ENCODE results near the gene LRRC75A.
"Not testable (repeated sequence)": the region's sequence is repeated elsewhere in the genome, so short reads cannot be mapped to it uniquely, and the experiment has no call there.

LRRC75A gene

GRCh38 chr17:16472539-16472938 is 19.5 kb downstream of the LRRC75A start:
- DNase-seq (ENCODE audit: low read depth), result no peak

DNA sequence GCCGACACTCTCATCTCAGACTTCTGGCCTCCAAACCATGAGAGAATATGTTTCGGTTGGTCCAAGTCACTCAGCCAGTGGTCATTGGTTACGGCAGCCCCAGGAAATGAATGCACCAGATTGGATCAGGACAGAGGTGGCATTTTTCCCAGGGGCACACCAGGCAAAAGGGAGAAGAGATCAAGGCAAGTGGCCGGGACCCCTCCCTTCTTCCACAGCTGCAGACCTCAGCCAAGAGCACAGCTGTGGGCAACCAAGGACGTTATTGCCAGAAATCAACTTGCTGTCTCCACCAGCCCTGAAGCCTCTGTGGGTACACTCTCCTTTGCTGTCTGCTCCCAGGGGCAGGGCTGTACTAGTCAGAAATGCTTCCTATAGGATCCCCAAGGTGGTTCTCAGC is 20.7 kb downstream of the LRRC75A start:
- DNase-seq (ENCODE audit: low read depth), result no peak

DNA sequence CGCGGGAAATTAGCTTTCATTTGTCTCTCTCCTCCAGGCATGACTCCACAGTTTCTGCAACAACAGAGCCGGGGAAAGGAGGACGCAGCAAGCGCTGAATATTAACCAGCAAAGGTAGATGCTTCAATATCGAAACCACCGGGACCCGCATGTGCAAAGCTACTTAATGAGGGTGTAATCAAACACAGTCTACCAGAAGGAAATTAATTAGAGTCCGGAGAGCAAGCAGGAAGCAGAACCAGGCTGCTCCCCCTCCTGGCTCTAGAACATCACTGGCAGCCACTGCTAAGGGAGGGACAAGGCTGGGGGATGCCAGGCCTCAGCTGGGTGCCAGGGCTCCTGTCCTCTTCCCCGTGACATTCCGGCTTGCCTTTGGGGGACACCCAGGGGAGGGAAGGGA is 21.7 kb downstream of the LRRC75A start:
- DNase-seq (ENCODE audit: low read depth), result no peak

- DNase-seq (ENCODE audit: low read depth), result no peak
Observed at GRCh38 chr17:16468428-16468992, 23.5 kb downstream of the LRRC75A start.

- peak; percentile 27 for DNase-seq (ENCODE audit: low read depth)
Observed at GRCh38 chr17:16467886-16468285, 24.1 kb downstream of the LRRC75A start.

DNA sequence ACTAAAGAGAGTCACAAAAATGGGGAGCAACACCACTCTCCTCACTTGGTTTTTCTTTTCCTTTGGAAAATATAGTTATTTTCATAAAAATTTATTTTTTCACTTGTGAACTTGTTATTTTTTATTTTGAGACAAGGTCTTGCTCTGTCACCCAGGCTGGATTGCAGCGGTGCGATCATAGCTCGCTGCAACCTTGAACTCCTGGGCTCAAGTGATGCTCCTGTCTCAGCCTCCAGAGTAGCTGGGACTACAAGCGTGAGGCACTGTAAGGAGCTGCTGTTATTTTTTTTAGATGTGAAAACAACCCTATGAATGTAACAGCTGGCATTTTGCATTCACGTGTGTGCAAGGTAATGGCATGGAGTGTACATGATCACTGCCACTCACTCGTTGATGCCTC is 24.9 kb downstream of the LRRC75A start:
- DNase-seq (ENCODE audit: low read depth), result no peak

DNA sequence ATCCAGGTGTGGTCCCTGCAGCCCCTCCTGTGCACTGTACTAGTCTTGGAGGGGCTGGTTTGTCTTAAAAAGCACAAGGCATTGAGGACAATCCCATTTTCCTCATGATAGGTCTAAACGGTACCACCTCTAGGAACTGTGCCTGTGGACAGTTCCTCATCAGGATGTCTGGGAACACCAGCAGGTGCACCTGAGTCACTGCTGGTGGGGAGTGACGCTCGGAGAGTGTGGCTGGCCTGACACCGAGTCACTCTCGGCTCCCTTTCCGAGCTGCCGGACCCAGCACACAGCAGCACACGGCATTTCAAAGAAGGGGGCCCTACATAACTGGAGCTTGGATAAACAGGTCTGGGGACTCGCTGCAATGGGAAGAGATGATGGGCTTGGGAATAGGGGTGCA is 25.6 kb downstream of the LRRC75A start:
- DNase-seq (ENCODE audit: low read depth), result no peak

GRCh38 chr17:16465861-16466338 is 26.1 kb downstream of the LRRC75A start:
- DNase-seq (ENCODE audit: low read depth), result no peak

GRCh38 chr17:16465052-16465312 is 27.0 kb downstream of the LRRC75A start:
- no peak for DNase-seq (ENCODE audit: low read depth)

DNA sequence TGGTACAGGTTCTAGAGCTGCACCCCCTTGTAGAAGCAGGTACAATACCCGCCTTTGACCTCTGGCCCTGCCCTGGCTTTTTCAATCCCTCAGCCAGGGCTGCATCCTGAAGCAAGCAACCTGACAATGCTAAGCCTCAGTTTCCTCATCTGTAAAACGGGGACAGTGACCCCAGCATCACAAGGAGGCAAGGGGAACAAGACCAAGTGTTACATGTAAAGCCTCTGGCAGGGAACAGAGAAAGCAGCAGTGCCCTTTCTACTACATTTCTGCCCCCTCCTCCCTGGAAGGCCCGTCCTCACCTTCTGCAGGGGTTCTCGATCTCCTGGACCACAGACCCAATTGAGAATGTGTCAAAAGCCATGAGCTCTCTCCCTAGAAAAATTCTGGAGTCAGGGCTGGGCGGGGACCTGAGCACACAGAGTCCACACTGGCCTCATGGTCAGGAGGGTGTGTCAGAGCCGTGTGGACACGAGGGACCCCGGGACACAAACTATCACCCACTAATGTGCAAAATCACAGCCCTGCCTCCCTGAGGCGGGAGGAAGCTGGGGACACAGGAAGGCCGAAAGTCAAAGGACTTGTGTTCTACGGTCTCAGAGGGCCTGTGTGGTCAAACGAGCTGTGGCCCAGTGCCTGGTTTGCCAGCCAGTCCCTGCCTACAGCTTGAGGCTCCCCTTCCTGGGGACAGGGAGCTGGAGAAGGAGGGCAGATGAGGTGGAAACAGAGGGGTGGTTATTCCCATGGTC is 27.5 kb downstream of the LRRC75A start:
- DNase-seq (ENCODE audit: low read depth), result no peak

- DNase-seq (ENCODE audit: low read depth), result peak; percentile 88
Observed at GRCh38 chr17:16463358-16464302, 28.4 kb downstream of the LRRC75A start.

DNA sequence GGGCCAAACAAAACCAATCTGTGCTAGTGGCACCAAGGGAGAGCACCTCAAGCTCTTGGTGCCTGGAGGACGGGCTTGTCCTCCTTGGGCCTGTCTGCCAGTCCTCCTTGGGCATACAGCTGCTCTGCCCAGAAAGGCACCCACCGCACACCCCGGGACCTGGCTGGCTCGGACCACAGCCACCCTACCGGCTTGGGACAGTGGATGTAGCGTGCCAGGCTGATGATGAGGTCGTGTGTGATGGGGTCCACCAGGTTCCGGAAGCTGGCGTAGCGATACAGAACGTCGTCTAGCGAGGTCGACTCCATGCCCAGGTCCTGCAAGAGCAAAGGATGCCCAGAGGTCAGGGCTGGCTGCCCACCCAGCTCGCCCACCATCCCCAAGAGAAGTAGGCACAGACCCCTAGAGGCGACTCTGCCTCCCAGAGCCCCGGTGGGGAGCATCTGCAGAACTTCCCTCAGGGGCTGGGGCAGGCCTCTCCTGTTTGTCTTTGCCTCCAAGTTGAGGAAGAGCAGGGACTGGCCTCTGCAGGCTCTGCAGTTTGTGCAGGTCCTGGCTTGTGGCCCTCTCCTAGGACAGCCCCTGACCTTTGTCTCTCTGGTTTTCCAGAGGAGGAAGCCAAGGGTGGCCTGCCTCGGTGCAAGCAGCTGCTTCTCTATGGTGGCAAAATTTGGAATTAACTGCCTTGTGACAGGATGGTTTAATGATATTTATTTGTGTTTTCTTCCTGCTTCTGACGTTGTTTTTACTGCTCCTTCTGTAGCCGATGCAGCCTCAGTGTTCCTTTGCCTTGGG is 29.7 kb downstream of the LRRC75A start:
- no peak for DNase-seq (ENCODE audit: low read depth)

DNA sequence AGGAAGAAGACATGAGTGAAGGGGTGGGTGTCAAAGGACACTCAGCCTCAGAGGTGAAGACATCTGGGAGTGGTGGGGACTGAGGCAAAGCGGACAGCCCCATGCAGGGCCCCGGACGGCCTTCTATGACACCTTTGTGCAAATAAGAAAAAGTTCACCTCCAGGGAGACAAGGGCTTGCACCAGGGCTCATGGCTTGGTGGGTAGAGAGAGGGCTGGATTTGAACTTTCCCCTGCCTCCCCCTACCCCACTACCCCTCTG is 30.5 kb downstream of the LRRC75A start:
- no peak for DNase-seq (ENCODE audit: low read depth)

DNA sequence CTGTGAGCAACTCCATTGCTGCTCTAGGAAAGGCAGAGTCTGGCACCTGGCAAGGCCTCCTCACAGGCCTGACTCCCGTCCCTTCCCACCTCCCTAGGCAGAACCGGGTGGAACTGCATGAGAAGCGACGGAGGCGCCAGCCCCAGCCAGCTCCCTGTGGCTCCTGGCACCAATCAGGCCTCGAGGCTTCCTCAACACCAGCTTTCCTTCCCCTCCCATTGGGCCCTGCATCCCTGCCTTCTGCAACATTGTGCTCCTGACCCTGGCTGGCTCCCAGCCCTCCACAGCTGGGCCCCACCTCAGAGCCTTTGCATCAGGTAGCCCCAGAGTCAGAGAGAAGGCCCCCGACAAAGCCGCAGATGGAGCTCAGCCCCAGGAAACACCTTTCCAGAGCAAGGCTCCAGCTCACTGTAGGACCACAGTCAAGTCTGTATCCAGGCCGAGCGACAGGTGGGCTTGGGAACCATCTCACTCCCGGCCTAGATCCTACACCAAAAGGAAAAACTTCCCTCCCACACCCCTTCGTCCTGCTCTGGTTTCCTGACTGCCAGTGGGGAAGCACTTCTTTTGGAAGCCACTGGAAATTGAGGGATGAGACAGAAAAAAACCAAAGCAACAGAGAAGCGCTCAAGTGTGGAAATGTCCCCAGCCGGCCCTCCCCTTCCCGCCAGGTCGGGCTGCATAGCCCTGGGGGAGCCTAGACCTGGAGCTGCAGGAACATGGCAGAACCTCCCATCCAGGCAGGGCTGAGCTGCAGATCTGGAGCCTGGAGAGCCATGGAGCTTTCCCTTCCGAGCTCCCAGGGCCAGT is 31.0 kb downstream of the LRRC75A start:
- DNase-seq (ENCODE audit: low read depth), result no peak

GRCh38 chr17:16459855-16460550 is 32.0 kb downstream of the LRRC75A start:
- DNase-seq (ENCODE audit: low read depth), result peak; percentile 51

- no peak for DNase-seq (ENCODE audit: low read depth)
Observed at GRCh38 chr17:16459271-16459670, 32.7 kb downstream of the LRRC75A start.

DNA sequence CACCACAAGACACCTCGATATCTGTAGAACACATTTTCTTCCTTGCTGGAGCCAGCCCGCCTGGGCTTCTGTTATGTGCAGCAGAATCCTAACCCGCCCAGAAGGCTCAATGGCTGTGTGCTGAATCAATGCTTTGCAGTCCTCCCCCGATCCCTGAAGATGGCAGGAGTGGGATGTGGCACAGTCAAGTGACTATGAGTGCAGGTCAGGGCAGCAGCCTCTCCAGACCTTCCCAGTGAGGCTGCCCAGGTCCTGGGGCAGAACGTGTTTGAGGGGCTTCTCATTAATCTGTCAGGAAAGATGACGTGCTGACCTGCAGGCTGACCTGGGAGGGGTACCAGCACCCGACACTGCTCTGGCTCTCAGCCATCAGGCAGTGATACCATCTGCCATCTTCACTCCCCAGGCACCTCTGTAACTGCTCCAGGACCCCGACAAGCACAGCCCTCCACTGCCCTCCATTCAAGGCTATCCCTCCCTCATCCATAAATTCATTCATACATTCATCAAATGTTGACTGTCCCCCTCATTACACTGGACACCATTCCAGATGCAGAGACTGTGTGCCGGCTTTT is 35.2 kb downstream of the LRRC75A start:
- no peak for DNase-seq (ENCODE audit: low read depth)

DNA sequence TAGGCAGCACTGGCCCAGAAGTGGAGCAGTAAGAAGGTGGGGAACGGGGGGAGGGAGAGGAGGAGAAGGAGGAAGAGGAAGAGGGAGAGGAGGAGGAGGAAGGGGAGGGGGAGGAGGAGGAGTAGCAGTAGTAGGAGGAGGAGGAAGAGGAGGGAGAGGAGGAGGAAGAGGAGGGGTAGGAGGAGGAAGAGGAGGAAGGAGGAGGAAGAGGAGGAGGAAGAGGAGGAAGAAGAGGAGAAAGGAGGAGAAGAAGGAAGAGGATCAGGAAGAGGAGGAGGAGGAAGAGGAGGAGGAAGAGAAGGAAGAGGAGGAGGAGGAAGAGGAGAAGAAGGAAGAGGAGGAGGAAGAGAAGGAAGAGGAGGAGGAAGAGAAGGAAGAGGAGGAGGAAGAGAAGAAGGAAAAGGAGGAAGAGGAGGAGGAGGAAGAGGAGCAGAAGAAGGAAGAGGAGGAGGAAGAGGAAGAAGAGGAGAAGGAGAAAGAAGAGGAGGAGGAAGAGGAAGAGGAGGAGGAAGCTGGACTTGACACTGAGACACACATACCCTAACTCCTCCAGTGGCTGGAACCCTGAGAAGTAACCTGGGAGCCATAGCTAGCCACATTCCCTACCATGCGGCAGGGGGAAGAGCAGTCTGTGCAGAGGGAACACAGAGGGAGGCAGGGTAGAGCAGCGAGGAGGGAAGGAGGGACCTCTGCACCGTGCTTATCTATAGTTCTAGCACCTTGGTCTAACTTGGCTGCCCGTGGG is 35.8 kb downstream of the LRRC75A start:
- no peak for DNase-seq (ENCODE audit: low read depth)

DNA sequence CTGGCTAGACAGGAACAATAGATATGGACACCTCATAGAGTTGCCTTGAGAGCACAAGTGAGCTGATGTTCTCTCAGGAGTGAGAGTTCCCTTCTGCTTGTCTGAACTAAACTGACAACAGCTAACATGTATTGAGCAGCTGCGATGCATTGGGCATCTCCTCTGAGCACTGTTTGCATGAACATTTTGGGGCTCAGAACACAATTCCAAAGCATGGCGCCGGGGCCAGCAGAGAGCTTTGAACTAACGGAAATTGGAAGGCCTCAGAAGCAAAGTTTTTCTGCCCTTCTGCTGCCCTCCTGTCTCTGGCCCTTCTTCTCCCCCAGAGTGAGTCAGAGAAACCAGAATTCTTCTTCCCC is 38.5 kb downstream of the LRRC75A start:
- peak; percentile 13 for DNase-seq (ENCODE audit: low read depth)

GRCh38 chr17:16452268-16452667 is 39.7 kb downstream of the LRRC75A start:
- not testable (repeated sequence) for DNase-seq (ENCODE audit: low read depth)

All from EH (cell line).